ENCODE measurements around the gene HNF1B.

Gene HNF1B

DNA sequence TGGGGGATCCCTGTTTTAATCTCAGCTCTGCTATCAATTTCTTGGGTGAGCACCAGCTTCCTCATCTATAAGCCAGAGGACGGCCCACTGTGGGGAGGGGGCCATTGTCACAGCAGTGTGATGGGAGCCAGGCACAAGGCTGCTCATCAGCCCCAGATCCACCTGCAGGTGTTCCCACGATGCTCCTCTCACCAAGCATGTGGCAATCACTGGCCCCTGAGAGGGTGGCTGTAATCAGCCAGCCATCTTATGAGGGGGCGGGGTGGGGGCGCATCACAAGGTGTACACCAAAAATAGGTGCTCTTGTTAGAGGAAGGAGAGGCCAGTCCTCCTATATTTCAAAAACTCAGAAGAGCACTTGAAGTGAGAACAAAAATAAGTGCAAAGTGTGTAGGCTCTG is 31.2 kb downstream of the HNF1B start:
- DNase-seq (ENCODE audit: extremely low read depth, insufficient read length), result no peak
- H3K27me3 ChIP-seq (replicated peaks; ENCODE audit: control insufficient read depth, insufficient read depth, low read length), result no peaks in the 10 kb centered on the region
- H3K4me3 ChIP-seq (replicated peaks; ENCODE audit: low read depth, low read length), result no peak overlapping the region
- TF ChIP-seq, protein P1, sequence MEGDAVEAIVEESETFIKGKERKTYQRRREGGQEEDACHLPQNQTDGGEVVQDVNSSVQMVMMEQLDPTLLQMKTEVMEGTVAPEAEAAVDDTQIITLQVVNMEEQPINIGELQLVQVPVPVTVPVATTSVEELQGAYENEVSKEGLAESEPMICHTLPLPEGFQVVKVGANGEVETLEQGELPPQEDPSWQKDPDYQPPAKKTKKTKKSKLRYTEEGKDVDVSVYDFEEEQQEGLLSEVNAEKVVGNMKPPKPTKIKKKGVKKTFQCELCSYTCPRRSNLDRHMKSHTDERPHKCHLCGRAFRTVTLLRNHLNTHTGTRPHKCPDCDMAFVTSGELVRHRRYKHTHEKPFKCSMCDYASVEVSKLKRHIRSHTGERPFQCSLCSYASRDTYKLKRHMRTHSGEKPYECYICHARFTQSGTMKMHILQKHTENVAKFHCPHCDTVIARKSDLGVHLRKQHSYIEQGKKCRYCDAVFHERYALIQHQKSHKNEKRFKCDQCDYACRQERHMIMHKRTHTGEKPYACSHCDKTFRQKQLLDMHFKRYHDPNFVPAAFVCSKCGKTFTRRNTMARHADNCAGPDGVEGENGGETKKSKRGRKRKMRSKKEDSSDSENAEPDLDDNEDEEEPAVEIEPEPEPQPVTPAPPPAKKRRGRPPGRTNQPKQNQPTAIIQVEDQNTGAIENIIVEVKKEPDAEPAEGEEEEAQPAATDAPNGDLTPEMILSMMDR (IDR thresholded peaks at IDR 0.05; ENCODE audit: insufficient read depth, low read length, poor library complexity, severe bottlenecking), result no peak
- no peaks in the 10 kb centered on the region for H3K36me3 ChIP-seq (ENCODE audit: control insufficient read depth, insufficient read depth, low read length)

DNA sequence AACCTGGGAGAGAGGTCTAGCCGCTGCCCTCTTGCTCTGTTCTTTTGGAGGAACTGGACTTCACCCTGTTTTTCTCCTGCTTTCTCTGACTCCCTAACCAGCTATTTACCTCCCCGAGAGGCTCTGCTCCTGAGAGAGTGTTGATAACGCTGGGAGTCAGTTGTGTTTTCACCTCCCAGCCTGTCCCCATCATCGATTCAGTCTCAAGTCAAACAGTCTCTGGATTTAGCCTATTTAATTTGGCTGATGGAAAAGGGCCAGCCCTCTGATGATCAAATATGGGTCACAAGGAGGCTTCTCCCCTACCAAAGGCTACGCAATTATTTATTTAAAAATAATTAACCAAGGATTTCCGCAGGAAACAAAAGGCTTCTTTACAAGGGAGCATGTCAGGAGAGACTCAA is 31.8 kb downstream of the HNF1B start:
- TF ChIP-seq, protein P1 (IDR thresholded peaks at IDR 0.05; ENCODE audit: insufficient read depth, low read length, poor library complexity, severe bottlenecking), result no peak
- no peaks in the 10 kb centered on the region for H3K27me3 ChIP-seq (replicated peaks; ENCODE audit: control insufficient read depth, insufficient read depth, low read length)

DNA sequence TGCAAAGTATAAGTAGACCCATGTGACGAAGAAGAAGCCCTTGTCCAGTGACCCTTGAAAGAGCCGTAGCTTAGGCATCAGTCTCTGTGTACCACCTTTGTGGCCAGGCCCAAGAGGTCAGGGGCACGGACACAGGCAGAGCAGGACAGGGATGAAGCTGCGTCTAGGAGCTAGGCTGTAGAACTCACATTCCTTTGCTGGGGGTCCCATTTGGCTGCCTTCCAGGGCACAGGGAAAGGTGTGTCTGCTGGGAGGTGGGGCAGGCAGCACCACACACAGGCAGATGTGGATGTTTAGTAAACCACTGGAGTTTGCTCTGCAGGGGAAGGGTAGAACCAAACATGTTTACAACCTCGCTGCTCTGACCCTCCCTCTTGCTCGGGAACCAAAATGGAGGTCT is 33.7 kb downstream of the HNF1B start:
- Histone ChIP-seq H3K27me3 (replicated peaks; ENCODE audit: control insufficient read depth, insufficient read depth, low read length) (no peaks in the 10 kb centered on the region), H3K36me3 (ENCODE audit: control insufficient read depth, insufficient read depth, low read length) (no peaks in the 10 kb centered on the region), H3K4me3 (replicated peaks; ENCODE audit: low read depth, low read length) (no peak overlapping the region)
- DNase-seq (ENCODE audit: extremely low read depth, insufficient read length), result no peak
- TF ChIP-seq, protein P1 (IDR thresholded peaks at IDR 0.05; ENCODE audit: insufficient read depth, low read length, poor library complexity, severe bottlenecking), result no peak

More for the DNA sequence above, 31.8 kb downstream of the HNF1B start:
- DNase-seq (ENCODE audit: extremely low read depth, insufficient read length), result no peak
- H3K4me3 ChIP-seq (replicated peaks; ENCODE audit: low read depth, low read length), result no peak overlapping the region
- H3K36me3 ChIP-seq (ENCODE audit: control insufficient read depth, insufficient read depth, low read length), result no peaks in the 10 kb centered on the region

DNA sequence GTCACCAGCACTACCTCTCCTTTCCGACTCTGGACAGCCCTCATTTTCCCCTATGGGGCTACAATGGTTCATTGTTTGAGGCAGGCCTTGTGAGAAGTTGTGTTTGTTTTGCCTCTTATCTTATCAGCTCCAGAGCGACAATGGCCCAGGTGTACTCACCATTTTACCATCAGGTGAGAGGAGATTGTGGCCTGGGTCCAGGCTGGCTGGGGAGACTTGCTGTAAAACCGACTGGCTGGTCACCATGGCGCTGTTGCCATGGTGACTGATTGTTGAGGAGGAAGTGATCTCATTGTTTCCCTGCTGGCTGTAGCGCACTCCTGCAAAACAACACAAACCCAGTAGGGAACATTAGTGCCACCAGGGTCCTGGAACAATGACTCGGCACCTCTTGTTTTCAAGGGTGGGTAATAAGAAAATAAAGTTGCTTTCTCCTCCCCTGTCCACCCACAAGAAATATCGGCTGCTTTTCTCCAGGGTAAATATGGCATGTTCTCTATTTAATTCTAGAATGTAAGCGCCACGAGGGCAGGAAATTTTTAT is 34.4 kb downstream of the HNF1B start:
- TF ChIP-seq, protein P1 (IDR thresholded peaks at IDR 0.05; ENCODE audit: insufficient read depth, low read length, poor library complexity, severe bottlenecking), result no peak
- no peak for DNase-seq (ENCODE audit: extremely low read depth, insufficient read length)

DNA sequence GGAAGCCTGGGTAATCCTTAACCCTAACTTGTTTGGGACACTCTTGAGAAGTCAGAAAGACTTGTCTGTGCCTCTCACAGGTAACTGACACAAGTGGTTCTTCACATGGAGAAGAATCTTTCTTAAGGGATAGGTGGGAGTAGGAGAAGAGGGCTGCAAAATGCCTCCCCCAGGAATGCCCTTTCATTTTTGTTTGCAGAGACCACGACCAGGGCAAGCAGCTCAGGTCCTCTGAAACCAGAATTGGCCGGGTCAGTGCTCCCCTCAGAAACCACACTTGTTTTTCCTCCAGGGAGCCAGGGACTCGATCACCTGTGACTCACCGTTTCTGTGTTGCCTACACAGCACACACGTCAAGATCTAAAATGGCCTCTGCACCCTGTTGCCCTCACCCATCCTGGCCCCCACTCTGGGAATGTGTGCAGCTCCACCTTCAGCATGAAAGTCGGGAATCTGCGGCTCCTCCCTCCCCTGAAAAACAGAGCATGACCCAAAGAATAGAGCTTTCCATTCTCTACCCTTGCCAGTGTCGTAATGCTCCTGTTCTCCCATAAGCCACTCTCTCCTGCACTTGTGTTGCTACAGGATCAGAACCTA is 36.1 kb downstream of the HNF1B start:
- TF ChIP-seq, protein P1 (IDR thresholded peaks at IDR 0.05; ENCODE audit: insufficient read depth, low read length, poor library complexity, severe bottlenecking), result no peak
- no peaks in the 10 kb centered on the region for H3K27me3 ChIP-seq (replicated peaks; ENCODE audit: control insufficient read depth, insufficient read depth, low read length)
- no peak for DNase-seq (ENCODE audit: extremely low read depth, insufficient read length)
- H3K36me3 ChIP-seq (ENCODE audit: control insufficient read depth, insufficient read depth, low read length), result no peaks in the 10 kb centered on the region
- no peak overlapping the region for H3K4me3 ChIP-seq (replicated peaks; ENCODE audit: low read depth, low read length)

More for the DNA sequence above, 34.4 kb downstream of the HNF1B start:
- Histone ChIP-seq H3K4me3 (replicated peaks; ENCODE audit: low read depth, low read length) (no peak overlapping the region), H3K27me3 (replicated peaks; ENCODE audit: control insufficient read depth, insufficient read depth, low read length) (no peaks in the 10 kb centered on the region), H3K36me3 (ENCODE audit: control insufficient read depth, insufficient read depth, low read length) (no peaks in the 10 kb centered on the region)
